Osteocyte (in vitro differentiated cells): Measurements from ENCODE around the gene FREM2. TPM values are rescaled to one million over a fixed set of nuclear protein-coding genes. Genes with fewer than 3 reads are reported as not detected.

Source experiments
- DNase-seq: peaks from one replicate; pipeline ENCODE4 v3.0.0; 2021; ENCODE audit warnings: mixed read lengths; ENCODE audit not compliant: unreplicated experiment; ENCODE audit errors: extremely low spot score
- H3K27ac Mint-ChIP-seq: one replicate; pipeline ENCODE4 v1.8.0; 2021; ENCODE audit warnings: mild to moderate bottlenecking, mixed read lengths; ENCODE audit not compliant: unreplicated experiment
- H3K27me3 Mint-ChIP-seq: one replicate; pipeline ENCODE4 v1.8.0; 2021; ENCODE audit warnings: mixed read lengths; ENCODE audit not compliant: unreplicated experiment
- H3K36me3 Mint-ChIP-seq: one replicate; pipeline ENCODE4 v1.8.0; 2021; ENCODE audit warnings: mixed read lengths; ENCODE audit not compliant: unreplicated experiment
- H3K4me1 Mint-ChIP-seq: one replicate; pipeline ENCODE4 v1.8.0; 2021; ENCODE audit warnings: mixed read lengths; ENCODE audit not compliant: unreplicated experiment
- H3K4me3 Mint-ChIP-seq: one replicate; pipeline ENCODE4 v1.8.0; 2021; ENCODE audit warnings: mild to moderate bottlenecking, moderate library complexity, mixed read lengths; ENCODE audit not compliant: unreplicated experiment
- H3K9me3 Mint-ChIP-seq: one replicate; pipeline ENCODE4 v1.8.0; 2021; ENCODE audit warnings: mixed read lengths; ENCODE audit not compliant: unreplicated experiment
- total RNA-seq: library from RNA; stranded (reverse); gene quantifications from 2 replicates; pipeline ENCODE4 v1.2.1, GENCODE V29; 2021
- TF ChIP-seq, protein P1 (sequence below): fragments of 200-600 bp; sonication (generic); IDR thresholded peaks from 2 replicates; pipeline ENCODE4 v1.5.0; 2021; ENCODE audit warnings: antibody characterized with exemption, mild to moderate bottlenecking, moderate library complexity

Gene FREM2
- total RNA-seq, 1 donor from 2014 or later = 0.30 TPM

DNA sequence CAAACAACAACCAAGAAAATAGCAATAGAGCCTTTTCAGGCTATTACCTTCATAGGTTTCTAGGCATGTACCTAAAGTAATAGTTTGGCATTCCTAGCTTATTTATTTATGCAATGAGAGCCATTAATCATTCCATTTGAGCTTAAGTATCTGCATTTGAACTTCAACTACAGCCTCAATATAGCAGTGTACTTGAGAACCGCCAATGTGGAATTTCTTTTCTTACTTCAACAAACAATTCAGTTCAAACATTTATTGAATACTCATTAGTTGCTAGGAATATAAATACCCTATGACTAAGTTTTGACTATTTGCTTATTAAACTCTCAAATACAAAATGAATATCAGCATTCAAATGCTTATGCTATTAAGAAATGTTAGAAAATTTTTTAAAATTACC, 38.0 kb upstream of the FREM2 start:
- H3K36me3 Mint-ChIP-seq = no peaks in the 10 kb centered on the region
- no peak overlapping the region for H3K4me3 Mint-ChIP-seq
- H3K27ac Mint-ChIP-seq = no peak overlapping the region
- TF ChIP-seq, protein P1, sequence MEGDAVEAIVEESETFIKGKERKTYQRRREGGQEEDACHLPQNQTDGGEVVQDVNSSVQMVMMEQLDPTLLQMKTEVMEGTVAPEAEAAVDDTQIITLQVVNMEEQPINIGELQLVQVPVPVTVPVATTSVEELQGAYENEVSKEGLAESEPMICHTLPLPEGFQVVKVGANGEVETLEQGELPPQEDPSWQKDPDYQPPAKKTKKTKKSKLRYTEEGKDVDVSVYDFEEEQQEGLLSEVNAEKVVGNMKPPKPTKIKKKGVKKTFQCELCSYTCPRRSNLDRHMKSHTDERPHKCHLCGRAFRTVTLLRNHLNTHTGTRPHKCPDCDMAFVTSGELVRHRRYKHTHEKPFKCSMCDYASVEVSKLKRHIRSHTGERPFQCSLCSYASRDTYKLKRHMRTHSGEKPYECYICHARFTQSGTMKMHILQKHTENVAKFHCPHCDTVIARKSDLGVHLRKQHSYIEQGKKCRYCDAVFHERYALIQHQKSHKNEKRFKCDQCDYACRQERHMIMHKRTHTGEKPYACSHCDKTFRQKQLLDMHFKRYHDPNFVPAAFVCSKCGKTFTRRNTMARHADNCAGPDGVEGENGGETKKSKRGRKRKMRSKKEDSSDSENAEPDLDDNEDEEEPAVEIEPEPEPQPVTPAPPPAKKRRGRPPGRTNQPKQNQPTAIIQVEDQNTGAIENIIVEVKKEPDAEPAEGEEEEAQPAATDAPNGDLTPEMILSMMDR = no peak
- H3K9me3 Mint-ChIP-seq = no peaks in the 10 kb centered on the region
- no peaks in the 10 kb centered on the region for H3K27me3 Mint-ChIP-seq
- no peaks in the 10 kb centered on the region for H3K4me1 Mint-ChIP-seq
- DNase-seq = no peak

DNA sequence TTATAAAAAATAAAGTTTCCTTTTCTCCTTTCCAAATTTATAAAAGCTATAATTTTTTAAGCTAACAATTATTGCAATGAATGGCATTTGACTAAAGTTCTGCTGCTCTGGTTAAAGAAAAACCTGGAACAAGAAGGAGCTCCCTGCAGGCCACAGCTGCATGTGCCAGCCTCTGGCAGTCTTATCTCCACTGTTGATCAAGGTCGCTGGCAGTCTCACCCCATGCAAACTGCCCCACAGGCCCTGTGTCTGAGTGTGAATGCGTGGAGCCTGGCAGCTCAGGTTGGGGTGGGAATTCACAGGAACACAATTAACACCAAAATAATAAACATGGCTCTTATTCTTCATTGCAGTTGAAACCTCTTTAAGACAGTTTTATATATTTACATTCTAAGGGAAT, 30.2 kb upstream of the FREM2 start:
- Mint-ChIP-seq H3K36me3 (no peaks in the 10 kb centered on the region), H3K9me3 (no peaks in the 10 kb centered on the region), H3K27ac (no peak overlapping the region), H3K4me1 (no peaks in the 10 kb centered on the region), H3K4me3 (no peak overlapping the region), H3K27me3 (peaks cover 9% of the 10 kb centered on the region)
- TF ChIP-seq, protein P1 = no peak
- no peak for DNase-seq

DNA sequence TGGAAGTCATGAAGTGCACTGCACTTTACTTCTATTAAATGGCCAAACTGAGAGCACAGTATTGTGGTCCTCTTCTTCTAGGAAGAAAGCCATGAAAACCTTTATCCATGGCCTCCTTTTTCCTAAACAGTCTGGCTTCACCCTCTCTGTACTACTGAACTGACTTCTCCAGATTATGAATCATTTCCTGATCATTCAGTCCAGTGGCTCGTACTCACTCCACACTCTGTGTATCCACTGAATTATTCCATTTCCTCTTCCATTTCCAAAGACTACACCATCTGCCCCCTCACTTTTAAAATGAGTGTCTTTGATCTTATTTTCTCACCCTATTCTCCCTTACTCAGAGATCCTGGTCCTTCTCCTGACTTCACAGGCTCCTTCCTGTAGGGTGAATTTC, 29.7 kb upstream of the FREM2 start:
- no peak for DNase-seq
- TF ChIP-seq, protein P1 = no peak
- Mint-ChIP-seq H3K27ac (no peak overlapping the region), H3K9me3 (no peaks in the 10 kb centered on the region), H3K4me3 (no peak overlapping the region), H3K36me3 (no peaks in the 10 kb centered on the region), H3K27me3 (peaks cover 9% of the 10 kb centered on the region), H3K4me1 (no peaks in the 10 kb centered on the region)

DNA sequence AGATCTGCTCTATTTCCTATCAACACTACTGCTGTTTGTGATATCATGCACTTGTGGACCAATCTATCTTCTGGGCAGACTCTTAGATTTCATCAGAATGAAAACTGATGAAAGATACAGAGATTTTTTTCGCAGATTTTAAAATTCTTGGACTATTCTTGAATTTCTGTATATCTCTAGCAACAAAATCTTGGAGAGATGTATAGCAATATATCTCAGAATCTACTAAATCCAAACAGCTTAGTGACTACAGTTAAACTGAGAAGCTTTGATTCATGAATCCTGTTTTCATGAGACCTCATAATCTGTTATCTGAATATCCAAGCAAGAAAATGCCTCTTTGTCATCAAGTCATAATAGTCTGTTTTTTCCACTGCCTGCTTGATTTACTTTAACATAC, 28.0 kb upstream of the FREM2 start:
- H3K36me3 Mint-ChIP-seq = no peaks in the 10 kb centered on the region
- TF ChIP-seq, protein P1 = no peak

DNA sequence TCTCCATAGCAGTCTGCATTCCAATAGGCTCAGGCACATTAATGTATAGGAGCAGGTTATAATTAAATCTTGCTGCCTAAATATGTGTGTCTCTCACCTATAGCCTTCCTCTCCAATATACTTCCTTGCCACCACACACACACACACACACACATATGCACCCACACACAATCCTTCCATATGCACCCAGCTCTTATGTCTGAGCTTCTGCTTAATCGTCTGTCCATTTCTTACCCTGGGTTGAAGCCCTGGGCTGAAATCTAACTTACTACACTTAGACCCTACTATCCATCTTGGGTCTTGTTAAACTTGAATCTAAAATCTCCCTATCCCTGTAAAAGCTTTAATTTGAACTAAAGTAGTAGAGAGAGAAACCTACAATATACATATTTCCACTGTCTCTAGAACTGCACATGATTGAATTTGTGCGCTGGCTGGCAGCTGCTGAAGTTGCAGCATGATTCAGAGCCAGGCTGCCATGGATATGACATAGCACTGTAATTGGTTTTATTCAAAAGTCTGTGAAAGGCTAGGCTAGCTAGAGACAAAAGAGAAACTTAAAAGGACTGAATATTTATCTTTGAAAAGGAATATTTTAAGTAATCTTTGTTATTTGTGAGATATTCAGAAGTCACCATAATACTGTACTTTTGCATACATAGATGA, 25.7 kb upstream of the FREM2 start:
- H3K36me3 Mint-ChIP-seq = no peaks in the 10 kb centered on the region
- no peak overlapping the region for H3K4me3 Mint-ChIP-seq
- TF ChIP-seq, protein P1 = no peak
- no peak overlapping the region for H3K27ac Mint-ChIP-seq
- H3K4me1 Mint-ChIP-seq = no peaks in the 10 kb centered on the region
- no peak for DNase-seq
- H3K27me3 Mint-ChIP-seq = peaks cover 20% of the 10 kb centered on the region
- H3K9me3 Mint-ChIP-seq = no peaks in the 10 kb centered on the region

More for the DNA sequence above, 28.0 kb upstream of the FREM2 start:
- Mint-ChIP-seq H3K4me1 (no peaks in the 10 kb centered on the region), H3K4me3 (no peak overlapping the region), H3K27ac (no peak overlapping the region), H3K27me3 (peaks cover 13% of the 10 kb centered on the region), H3K9me3 (no peaks in the 10 kb centered on the region)
- no peak for DNase-seq
